ENCODE results near the gene FXN.
A peak's percentile ranks its signal among the peaks of the same experiment; 100 is the strongest.
"Not testable (repeated sequence)": the region's sequence is repeated elsewhere in the genome, so short reads cannot be mapped to it uniquely, and the experiment has no call there.

Gene FXN

DNA sequence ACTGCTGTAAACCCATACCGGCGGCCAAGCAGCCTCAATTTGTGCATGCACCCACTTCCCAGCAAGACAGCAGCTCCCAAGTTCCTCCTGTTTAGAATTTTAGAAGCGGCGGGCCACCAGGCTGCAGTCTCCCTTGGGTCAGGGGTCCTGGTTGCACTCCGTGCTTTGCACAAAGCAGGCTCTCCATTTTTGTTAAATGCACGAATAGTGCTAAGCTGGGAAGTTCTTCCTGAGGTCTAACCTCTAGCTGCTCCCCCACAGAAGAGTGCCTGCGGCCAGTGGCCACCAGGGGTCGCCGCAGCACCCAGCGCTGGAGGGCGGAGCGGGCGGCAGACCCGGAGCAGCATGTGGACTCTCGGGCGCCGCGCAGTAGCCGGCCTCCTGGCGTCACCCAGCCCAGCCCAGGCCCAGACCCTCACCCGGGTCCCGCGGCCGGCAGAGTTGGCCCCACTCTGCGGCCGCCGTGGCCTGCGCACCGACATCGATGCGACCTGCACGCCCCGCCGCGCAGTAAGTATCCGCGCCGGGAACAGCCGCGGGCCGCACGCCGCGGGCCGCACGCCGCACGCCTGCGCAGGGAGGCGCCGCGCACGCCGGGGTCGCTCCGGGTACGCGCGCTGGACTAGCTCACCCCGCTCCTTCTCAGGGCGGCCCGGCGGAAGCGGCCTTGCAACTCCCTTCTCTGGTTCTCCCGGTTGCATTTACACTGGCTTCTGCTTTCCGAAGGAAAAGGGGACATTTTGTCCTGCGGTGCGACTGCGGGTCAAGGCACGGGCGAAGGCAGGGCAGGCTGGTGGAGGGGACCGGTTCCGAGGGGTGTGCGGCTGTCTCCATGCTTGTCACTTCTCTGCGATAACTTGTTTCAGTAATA is at the start of gene FXN:
FXN (plus strand) TSS at position 315 of the 871 bp plus-strand sequence; CDS start at position 346, 31 bp downstream.
- DNase-seq = peak; percentile 61

DNA sequence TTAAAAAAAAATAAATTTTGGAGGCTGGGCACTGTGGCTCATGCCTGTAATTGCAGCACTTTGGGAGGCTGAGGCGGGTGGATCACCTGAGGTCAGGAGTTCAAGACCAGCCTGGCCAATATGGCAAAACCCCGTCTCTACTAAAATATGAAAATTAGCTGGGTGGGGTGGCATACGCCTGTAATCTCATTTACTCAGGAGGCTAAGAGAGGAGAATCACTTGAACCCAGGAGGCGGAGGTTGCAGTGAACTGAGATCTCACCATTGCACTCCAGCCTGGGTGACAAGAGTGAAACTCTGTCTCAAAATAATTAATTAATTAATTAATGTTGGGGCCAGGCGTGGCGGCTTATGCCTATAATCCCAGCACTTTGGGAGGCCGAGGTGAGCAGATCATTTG is 48.6 kb upstream of the FXN start:
- not testable (repeated sequence) for DNase-seq

DNA sequence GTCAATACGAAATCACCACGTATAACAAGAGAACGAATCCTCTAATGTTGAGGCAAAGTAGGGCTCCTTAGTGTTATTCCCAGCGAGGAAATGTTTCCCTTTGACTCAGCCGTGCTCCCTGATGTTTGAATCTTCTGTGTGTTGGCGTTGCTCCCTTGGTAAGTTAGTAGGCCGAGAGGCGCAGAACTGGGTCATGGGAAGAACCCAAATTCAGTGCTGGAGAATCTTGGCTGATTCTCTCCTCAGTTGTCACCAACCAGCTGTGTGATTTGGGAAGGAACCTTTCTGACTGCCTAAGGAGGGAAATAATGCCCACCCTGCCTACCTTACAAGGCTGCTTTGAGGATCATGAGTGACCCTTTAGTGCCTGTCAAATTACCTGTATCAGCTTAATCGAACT is 44.1 kb upstream of the FXN start:
- no peak for DNase-seq

DNA sequence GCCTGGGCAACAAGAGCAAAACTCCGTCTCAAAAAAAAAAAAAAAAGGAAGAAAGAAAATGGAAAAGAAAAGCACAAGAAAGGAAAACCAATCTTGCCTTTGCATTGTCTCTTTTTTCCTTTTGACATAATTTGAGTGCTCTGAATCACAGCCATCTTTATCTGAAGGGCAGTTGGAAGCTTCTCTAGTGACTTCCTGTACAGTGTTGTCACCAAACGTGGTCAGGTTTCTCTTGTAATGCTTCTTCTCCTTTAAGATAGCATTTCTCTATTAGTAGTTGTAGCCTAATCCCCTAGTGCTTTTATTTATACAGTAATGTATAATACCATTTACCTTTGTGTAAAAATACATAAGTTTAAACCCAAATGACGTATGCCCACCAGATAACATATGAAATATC is 39.8 kb upstream of the FXN start:
- no peak for DNase-seq

DNA sequence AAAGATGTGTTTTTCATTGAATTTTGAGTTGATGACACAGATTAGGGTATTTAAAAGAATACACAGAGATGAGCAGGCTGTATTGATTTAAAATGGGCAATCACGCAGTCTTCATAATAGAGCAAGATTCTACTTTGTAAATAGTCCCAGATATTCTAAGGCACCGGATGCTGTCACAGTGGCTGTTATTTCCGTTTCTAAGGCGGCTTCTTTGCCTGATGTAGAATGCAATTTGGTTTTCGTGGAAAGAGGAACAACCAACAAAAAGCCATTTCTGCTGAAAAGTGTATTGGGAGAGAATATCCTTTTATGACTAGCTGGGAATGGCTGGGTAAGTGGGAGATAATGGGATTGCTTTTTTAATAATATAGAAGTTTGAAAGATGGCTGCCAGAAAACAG is 39.1 kb upstream of the FXN start:
- no peak for DNase-seq

DNA sequence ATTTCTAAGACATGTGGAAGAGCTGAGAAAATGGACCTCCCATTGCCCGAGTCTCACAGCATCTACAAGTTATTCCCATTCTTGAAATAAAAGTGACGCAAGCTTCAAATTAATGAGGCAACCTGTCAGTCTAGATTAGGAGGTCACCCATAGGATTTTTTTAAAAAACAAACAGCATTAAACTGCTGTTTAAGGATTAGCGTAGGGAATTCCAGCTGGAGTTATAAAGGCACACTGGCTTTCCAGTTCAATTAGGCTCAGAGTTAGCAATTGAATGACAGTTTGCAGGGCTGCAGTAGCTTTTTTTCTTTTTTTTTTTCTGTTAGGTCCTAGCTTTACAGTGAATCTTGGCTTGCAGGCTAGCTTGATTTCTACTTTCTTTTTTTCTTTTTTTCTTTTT is 37.9 kb upstream of the FXN start:
- no peak for DNase-seq

DNA sequence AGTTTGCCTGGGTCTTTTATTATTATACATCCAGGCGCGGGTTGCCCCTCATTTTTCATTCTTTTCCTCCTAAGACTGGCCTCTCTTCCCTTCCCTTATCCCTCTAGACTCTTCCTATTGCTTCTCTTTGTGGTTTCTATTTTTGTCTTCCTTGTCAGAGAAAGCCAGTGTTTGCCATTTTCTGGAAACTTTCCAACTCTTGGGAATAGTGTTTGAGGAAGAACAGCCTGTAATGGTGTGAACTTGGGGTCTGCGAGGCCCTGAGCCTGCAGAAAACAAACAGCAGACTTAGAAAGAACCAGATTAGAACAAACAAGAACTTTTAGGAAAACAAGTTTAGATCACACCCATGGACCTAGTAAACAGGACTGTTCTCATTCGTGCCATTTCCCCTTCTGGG is 37.2 kb upstream of the FXN start:
- no peak for DNase-seq

DNA sequence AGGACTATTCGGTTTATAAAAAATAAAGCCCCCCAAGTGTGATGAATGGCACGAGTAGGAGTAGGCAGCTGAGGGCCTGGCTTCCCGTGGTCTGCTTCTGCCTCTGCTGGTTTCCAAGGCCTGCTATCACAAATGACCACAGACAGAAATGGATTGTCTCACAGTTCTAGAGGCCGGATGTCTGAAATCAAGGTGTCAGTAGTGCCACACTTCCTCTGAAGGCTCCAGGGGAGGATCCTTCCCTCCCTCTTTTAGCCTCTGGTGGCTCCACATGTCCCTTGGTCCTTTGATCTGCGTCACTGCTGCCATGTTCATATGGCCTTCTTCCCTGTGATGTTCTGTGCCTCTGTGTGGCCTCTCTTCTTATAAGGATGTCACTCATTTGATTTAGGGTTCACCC is 36.7 kb upstream of the FXN start:
- no peak for DNase-seq

DNA sequence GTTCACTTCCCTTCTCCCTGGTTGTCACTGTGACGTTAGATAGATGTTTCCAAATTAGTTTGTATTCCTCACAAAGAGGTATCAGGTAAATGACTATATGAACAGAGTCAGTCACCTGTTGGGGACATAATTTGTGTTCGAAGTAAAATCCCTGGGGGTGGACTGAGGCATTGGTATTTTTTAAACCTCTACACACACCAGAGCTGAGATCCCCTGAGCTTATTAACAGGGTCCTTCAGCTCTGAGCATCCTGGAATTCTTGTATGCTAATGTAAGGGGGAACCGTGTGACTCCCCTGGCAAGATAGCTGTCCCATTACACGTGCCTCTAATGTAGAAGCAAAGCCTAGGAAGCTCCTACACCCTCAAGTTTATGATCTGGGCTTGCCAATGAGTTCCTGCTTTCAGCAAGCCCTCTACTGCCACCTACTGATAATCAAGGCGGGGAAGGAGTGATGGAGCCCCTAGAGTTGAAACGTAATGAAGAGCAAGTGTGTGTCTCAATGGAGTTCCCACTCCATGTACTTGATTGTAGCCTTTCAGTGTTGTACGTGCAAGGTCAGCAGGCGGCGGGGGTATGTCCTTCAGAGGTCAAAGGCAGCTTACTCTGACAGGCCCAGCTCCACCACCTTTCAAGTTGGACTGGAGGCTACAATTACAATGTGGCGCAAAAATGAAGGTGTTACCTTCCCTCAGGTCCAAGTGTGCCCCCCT is 36.0 kb upstream of the FXN start:
- DNase-seq = peak; percentile 67

DNA sequence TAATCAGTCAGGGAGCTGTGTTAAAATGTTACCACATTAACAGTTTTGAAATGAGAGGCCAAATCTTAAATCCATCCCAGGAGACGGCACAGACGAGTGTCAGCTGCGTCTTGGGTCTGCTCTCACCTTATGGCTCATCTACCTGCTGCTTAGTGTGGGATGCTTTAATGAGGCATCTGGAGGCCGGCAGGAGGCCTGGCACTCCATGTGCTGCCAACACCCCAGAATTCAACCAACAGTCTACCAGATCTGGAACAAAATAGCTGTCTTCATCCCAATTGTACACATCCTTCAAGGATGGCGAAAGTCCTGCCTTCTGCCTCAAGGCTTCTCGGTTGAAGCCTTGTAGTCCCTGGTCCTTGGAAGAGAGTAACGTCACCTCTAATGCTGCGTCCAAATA is 33.6 kb upstream of the FXN start:
- DNase-seq = no peak

DNA sequence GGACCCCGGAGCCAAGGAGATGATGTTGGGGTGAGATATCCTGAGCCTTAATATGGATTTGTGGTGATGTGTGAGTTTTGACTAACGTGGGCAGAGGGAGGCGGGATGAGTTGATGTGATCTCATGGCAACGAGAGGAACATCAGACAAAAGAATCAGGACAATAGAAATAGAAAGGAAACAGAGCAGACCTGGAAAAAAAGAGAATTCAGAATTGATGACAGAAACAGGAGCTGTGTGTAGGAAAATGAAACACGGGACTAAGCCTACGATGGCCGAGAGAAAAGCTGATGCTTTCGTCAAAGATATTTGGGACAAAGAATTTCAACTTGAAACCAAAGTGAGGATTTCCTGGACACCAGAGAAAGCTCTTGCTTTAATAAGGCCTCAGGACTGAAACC is 32.5 kb upstream of the FXN start:
- DNase-seq = no peak

DNA sequence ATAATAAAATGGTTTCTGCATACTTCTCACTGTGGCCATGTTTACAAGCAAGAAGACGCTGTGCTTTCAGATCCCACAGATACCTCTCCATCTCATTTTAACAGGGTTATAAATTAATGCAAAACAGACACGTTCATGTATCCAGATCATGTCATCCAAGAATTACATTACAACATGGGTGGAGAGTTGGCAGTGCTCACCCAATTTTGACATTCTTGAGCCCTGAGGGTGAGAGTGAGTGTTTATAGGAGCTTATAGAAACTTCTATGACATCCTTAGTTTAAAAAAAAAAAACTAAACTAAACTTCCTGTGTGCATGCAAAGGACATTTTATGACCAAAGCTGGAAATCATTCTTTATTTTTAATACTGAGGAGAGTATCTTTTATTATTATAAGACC is 30.7 kb upstream of the FXN start:
- DNase-seq = no peak

DNA sequence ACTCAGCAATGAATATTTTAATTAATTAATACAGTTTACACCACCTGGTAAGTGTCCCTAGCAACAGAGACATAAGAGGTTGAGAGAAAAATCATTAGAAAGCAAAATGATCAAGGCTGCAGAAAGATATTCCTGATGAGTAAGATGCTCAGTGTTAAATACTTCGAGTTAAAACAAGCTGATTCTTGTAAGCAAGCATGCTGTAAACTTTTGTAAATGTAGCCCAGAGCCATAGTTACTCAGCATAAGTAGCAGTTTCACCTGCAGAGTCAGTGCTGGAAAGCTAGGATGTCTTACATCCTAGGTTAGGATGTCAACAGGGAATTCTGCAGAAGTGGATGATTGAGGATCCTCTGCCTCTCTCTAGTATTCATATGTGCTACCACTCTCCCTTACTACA is 25.8 kb upstream of the FXN start:
- no peak for DNase-seq

DNA sequence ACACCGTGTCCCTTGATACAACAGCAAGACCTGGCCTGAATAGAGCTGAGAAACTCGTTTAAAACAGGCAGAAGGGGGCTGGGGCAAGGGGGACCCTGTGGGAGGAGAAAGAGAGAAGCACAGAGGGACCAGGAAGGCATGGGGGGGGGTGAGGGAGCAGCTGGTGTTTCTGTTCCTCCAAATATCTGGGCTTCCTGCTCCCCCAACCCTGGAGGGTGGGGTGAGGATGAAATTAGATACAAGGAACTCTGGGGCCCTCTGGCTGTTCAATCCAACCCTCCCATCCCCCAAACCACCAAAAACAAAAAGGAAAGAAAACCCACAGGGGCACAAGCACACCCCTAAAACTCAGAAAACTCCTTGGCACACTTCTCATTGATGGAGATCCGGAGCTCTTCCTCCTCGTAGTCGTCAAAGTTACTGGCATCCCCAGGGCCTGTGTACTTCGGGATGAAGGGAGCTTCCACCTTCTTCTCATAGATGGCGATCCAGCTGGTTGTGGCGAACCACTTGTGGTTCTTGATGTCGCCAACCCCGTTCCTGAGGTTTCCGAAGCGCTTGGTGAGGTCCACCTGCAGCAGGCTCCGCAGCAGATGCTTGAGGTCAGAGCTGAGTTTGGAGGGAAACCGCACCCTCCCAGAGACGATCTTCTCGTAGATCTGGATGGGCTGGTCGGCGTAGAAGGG is 22.7 kb upstream of the FXN start:
- DNase-seq = no peak

DNA sequence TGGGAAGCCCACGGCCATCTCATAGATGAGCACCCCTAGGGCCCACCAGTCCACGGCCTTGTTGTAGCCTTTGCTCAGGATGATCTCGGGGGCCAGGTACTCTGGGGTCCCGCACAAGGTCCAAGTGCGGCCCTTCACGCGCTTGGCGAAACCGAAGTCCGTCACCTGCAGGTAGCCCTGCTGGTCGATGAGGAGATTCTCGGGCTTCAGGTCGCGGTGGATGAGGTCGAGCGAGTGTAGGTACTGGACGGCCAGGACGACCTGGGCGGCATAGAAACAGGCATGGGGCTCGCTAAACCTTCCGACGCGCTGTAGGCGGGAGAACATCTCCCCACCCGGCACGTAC is 22.2 kb upstream of the FXN start:
- DNase-seq = no peak

DNA sequence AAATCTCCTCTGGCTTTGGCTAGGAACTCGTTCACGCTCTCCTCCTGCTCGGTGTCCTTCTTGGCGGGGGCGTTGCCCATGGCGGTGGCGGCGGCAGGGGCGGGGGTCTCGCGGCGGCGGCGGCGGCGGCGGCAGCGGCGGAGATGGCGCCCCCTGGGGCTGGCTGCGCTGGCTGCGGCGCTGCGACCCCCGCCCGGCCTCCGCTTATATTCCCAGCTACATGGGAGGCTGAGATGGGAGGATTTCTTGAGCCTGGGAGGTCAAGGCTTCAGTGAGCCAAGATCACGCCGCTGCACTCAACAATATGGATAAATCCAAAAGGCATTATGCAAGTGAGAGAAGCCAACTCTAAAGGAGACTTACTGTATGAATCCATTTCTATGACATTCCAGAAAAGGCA is 21.5 kb upstream of the FXN start, which contains the start of gene PRKACG:
PRKACG (minus strand) TSS at position 101 of the 400 bp plus-strand sequence; CDS start at position 80, 21 bp downstream.
- no peak for DNase-seq

DNA sequence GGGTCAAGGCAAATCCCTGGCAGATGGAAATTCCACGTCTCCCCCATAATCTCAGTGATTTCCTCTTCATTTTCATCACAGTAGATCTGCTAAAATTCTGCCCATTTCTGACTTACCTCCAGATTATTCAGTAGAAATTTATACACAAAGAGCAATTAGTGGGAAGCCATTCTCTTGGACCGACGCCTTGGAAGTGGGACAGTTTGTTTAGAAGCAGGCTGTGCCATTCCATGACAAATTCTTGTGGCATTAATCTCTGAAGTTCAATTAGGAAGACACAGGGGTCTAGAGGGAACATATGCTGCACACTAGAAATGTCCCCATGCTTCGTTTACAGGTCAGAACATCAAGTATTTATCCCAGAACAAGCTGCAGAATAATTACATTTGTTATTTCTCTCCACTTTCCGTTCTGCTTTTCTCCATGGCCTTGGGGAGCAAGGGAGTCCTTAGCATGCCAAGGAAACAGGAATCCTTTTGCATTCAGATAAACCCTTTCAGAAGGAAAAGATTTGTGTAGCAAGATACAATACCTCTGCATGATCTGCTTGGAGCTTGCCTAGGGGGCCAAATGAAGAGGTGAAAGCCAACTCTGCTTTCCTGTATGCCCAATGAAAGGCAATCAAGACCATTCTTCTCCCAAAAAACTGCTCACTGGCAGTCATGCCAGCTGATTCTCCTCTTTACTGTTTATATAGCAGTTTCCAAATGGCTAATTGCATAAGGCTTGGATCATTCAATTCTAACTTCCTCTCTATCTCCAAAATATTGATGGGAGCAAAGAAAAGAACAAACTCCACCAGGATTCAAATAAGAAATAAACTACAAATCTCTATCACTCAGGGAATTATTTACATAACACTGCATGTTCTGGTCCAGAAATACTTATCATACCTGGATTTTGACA is 19.1 kb upstream of the FXN start:
- DNase-seq = no peak

DNA sequence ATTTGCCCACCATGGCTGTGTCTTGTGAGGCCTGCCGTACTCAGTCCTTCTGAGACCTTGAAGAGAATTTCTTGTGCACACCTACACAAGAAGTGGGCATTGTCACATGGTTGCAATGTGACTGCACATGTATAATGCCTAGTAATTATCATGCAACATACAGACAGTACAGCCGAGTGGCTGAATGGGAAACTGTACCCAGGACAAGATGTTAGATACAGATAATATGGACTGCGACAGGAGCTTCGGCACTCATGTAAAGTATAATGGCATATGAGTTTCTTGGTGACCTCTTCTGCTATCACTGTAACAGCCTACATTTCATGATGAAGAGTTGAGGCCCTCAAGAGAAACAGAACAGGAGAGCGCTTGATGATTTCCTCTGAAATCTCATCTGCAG is 16.8 kb upstream of the FXN start:
- no peak for DNase-seq

DNA sequence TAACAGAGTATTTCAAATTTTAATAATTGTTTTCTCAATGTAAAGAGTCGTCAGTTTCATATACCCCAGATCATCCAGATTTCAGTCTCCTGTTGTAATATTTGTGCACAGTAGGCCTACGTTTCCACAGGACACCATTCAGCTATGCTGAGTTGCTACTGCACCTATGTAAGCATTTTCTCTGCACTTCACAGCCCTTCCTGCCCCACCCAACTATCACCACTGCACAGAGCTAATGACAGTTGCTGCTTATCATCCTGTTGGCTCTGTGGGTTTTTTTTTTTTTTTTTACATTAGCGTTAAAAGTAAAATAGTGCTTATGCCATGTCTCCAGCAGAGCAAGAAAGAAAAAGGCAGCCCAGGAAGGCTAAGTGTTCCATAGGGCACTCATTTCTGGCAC is 15.7 kb upstream of the FXN start:
- DNase-seq = no peak

DNA sequence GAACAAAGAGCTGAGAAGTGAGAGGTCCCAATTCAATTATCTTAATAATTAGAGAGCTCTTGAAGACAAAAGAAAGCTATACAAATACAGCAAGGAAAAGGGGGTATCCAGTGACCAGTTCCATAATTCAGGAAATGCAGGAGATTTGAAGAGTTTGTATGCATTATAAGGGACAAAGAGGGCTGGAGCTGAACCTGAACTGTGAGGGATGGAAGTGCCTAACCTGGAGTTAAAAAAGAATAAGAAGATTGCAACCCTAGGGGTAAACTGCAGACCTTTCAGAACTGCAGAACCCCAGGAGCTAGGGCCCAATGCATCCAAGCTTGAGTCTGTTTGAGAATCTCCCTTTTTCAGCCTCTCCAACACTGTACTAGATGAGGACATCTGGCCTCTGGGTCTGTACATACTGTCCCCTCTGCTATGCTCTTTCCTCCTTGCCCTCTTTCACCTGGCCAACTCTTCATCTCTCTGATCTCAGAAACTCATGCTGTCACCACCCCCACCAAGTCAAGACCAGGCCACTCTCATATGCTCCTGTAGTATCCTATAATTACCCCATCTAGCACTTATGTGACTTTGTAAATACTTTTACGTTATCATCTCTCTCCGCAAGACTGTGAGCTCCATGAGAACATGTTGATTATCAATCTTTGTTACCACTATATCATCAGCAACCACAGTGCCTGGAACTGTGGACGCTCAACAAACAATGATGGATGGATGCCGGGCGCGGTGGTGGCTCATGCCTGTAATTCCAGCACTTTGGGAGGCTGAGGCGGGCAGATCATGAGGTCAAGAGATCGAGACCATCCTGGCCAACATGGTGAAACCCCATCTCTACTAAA is 15.0 kb upstream of the FXN start:
- no peak for DNase-seq

DNA sequence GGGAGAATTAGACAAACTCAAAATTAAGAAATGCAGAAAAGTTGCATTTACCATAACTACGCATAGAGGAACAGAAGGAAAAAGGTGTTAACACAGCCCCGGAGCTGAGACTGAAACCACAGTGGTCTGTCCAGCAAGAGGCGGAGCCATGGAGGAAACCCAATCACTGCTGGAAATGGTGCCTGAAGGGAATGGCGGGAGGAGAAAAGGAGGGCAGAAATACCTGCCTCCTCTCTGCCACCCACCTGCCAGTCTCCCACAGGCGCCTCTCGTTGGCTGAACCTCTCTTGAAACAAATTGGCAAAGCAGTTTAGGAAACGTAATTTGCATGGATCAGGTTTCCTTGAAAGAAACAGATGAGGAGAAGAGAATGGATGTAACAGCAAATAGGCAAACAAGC is 11.9 kb upstream of the FXN start:
- DNase-seq = peak; percentile 52

Data from NCI-H774 (cell line).